ENCODE results near the gene OPTN. TPM values are rescaled to one million over a fixed set of nuclear protein-coding genes. Genes with fewer than 3 reads are reported as not detected.

OPTN gene
- total RNA-seq, 1 donor from 2014 or later = 13.9 TPM

- Mint-ChIP-seq H3K4me1 (peaks cover 3% of the 10 kb centered on the region), H3K27ac (no peak overlapping the region), H3K4me3 (no peak overlapping the region), H3K36me3 (no peaks in the 10 kb centered on the region), H3K27me3 (ENCODE audit: insufficient read depth, low read depth) (peaks cover 5% of the 10 kb centered on the region), H3K9me3 (no peaks in the 10 kb centered on the region)
- no peak for TF ChIP-seq EZH2 (IDR thresholded peaks at IDR 0.05)
- TF ChIP-seq EZH2phosphoT487 (IDR thresholded peaks at IDR 0.05) = no peak
- no peak for TF ChIP-seq CTCF (IDR thresholded peaks at IDR 0.05)
- Histone ChIP-seq H3K9me3 (ENCODE audit: low read depth) (no peaks in the 10 kb centered on the region), H3K79me2 (ENCODE audit: low read depth) (no peaks in the 10 kb centered on the region), H3K27ac (no peak overlapping the region), H4K20me1 (ENCODE audit: low read depth) (no peaks in the 10 kb centered on the region), H3K9ac (no peak overlapping the region), H3F3A (ENCODE audit: low read depth) (peaks cover 11% of the 10 kb centered on the region), H3K36me3 (no peaks in the 10 kb centered on the region), H3K4me3 (no peak overlapping the region), H3K27me3 (no peaks in the 10 kb centered on the region), H3K4me1 (peaks cover 28% of the 10 kb centered on the region), H2AFZ (replicated peaks) (no peak overlapping the region), H3K4me2 (no peak overlapping the region)
- DNase-seq (ENCODE audit: low spot score) = no peak
Observed at GRCh38 chr10:13143766-13144165, 43.8 kb downstream of the OPTN start.

- H3K27me3 ChIP-seq = no peaks in the 10 kb centered on the region
- H3K4me1 ChIP-seq = peaks cover 18% of the 10 kb centered on the region
- H3K36me3 Mint-ChIP-seq = no peaks in the 10 kb centered on the region
- peaks cover 11% of the 10 kb centered on the region for H3F3A ChIP-seq (ENCODE audit: low read depth)
- no peaks in the 10 kb centered on the region for H3K9me3 Mint-ChIP-seq
- H3K27ac ChIP-seq = no peak overlapping the region
- no peaks in the 10 kb centered on the region for H3K9me3 ChIP-seq (ENCODE audit: low read depth)
- no peak overlapping the region for H3K4me3 ChIP-seq
- no peak overlapping the region for H2AFZ ChIP-seq (replicated peaks)
- no peaks in the 10 kb centered on the region for H3K79me2 ChIP-seq (ENCODE audit: low read depth)
- H3K36me3 ChIP-seq = no peaks in the 10 kb centered on the region
- no peaks in the 10 kb centered on the region for H4K20me1 ChIP-seq (ENCODE audit: low read depth)
- H3K27ac Mint-ChIP-seq = no peak overlapping the region
- no peak for DNase-seq (ENCODE audit: low spot score)
- no peak overlapping the region for H3K4me3 Mint-ChIP-seq
- H3K4me1 Mint-ChIP-seq = no peaks in the 10 kb centered on the region
- no peak overlapping the region for H3K4me2 ChIP-seq
- no peak overlapping the region for H3K9ac ChIP-seq
- TF ChIP-seq EZH2 (IDR thresholded peaks at IDR 0.05) (no peak), EZH2phosphoT487 (IDR thresholded peaks at IDR 0.05) (no peak), CTCF (IDR thresholded peaks at IDR 0.05) (no peak)
- H3K27me3 Mint-ChIP-seq (ENCODE audit: insufficient read depth, low read depth) = peaks cover 5% of the 10 kb centered on the region
Observed at GRCh38 chr10:13144814-13145213, 44.9 kb downstream of the OPTN start.

- H3K27me3 Mint-ChIP-seq (ENCODE audit: insufficient read depth, low read depth) = peaks cover 5% of the 10 kb centered on the region
- Histone ChIP-seq H3K27ac (no peak overlapping the region), H3K36me3 (no peaks in the 10 kb centered on the region), H3K4me3 (no peak overlapping the region), H3K4me2 (no peak overlapping the region), H3K4me1 (peaks cover 5% of the 10 kb centered on the region), H3K79me2 (ENCODE audit: low read depth) (no peaks in the 10 kb centered on the region), H3F3A (ENCODE audit: low read depth) (no peaks in the 10 kb centered on the region), H3K9me3 (ENCODE audit: low read depth) (no peaks in the 10 kb centered on the region), H3K27me3 (no peaks in the 10 kb centered on the region), H4K20me1 (ENCODE audit: low read depth) (no peaks in the 10 kb centered on the region), H2AFZ (replicated peaks) (no peak overlapping the region), H3K9ac (no peak overlapping the region)
- TF ChIP-seq EZH2phosphoT487 (IDR thresholded peaks at IDR 0.05) (no peak), CTCF (IDR thresholded peaks at IDR 0.05) (no peak), EZH2 (IDR thresholded peaks at IDR 0.05) (no peak)
- H3K9me3 Mint-ChIP-seq = no peaks in the 10 kb centered on the region
- DNase-seq (ENCODE audit: low spot score) = no peak
- H3K36me3 Mint-ChIP-seq = no peaks in the 10 kb centered on the region
- H3K27ac Mint-ChIP-seq = no peak overlapping the region
- no peaks in the 10 kb centered on the region for H3K4me1 Mint-ChIP-seq
- no peak overlapping the region for H3K4me3 Mint-ChIP-seq
Observed at GRCh38 chr10:13146379-13146778, 46.4 kb downstream of the OPTN start.
